Upper lobe of right lung (tissue), 1 donor: ENCODE data around the gene DMD. TPM values are rescaled to one million over a fixed set of nuclear protein-coding genes. Genes with fewer than 3 reads are reported as not detected.
A peak's percentile ranks its signal among the peaks of the same experiment; 100 is the strongest.
"Not testable (repeated sequence)": the region's sequence is repeated elsewhere in the genome, so short reads cannot be mapped to it uniquely, and the experiment has no call there.

Experiments used
- ATAC-seq: fragments of 200-7000 bp; cut with Tn5 transposase; one replicate; pipeline ENCODE4 v1.9.1; 2020; ENCODE audit warnings: mild to moderate bottlenecking, moderate library complexity
- DNase-seq: peaks from one replicate; pipeline ENCODE4 v3.0.0-alpha.2; 2020
- H3K27ac ChIP-seq: fragments of 200-600 bp; one replicate; pipeline ENCODE4 v1.8.0; 2022
- H3K27me3 ChIP-seq: fragments of 200-600 bp; one replicate; pipeline ENCODE4 v1.8.0; 2022; ENCODE audit warnings: mild to moderate bottlenecking
- H3K36me3 ChIP-seq: fragments of 200-600 bp; one replicate; pipeline ENCODE4 v1.8.0; 2022
- H3K4me1 ChIP-seq: fragments of 200-600 bp; one replicate; pipeline ENCODE4 v1.8.0; 2022
- H3K4me3 ChIP-seq: fragments of 200-600 bp; one replicate; pipeline ENCODE4 v1.8.0; 2022; ENCODE audit warnings: mild to moderate bottlenecking
- H3K9me3 ChIP-seq: fragments of 200-600 bp; one replicate; pipeline ENCODE4 v1.8.0; 2022
- intact Hi-C: fragments of 100-400 bp; cut with DNase I; formaldehyde crosslinking; loops from one replicate; pipeline ENCODE4 v1.11.0; 2022
- total RNA-seq: library from RNA; stranded (reverse); fragmentation: NEBNext Ultra II Directional; extraction: Animal tissue kit (Norgen Biotek cat#: 25700); gene quantifications from one replicate; pipeline ENCODE4 v1.2.1, GENCODE V29; 2021
- TF ChIP-seq, protein P1 (sequence below): fragments of 200-600 bp; IDR thresholded peaks from one replicate; pipeline ENCODE4 v1.8.0; 2022; ENCODE audit warnings: antibody characterized with exemption
- donor health status: DM: no; HTN: yes; CAD: no; lungs with severe emphysema.

The DMD gene
- total RNA-seq, 1 donor from 2014 or later: 24.7 TPM

DNA sequence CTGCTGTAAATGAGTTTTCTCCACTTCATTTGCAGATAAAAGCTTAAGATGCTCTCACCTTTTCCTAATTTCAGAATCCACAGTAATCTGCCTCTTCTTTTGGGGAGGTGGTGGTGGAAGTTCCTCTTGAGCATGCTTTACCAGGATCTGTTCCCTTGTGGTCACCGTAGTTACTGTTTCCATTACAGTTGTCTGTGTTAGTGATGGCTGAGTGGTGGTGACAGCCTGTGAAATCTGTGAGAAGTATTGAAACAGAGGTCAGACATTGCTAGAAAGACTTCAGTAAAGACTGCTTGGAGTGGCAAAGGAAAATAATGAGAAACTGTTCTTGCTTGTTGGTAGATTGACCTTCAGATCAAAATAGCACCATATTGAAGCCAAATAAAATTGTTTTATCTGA, 666.2 kb downstream of the DMD start:
- intact Hi-C loops: no loop called here
- no peak for DNase-seq
- no peaks in the 10 kb centered on the region for H3K36me3 ChIP-seq
- H3K4me1 ChIP-seq: no peaks in the 10 kb centered on the region
- no peak overlapping the region for H3K27ac ChIP-seq
- no peaks in the 10 kb centered on the region for H3K27me3 ChIP-seq
- H3K9me3 ChIP-seq: no peaks in the 10 kb centered on the region
- no peak for ATAC-seq
- TF ChIP-seq, protein P1, sequence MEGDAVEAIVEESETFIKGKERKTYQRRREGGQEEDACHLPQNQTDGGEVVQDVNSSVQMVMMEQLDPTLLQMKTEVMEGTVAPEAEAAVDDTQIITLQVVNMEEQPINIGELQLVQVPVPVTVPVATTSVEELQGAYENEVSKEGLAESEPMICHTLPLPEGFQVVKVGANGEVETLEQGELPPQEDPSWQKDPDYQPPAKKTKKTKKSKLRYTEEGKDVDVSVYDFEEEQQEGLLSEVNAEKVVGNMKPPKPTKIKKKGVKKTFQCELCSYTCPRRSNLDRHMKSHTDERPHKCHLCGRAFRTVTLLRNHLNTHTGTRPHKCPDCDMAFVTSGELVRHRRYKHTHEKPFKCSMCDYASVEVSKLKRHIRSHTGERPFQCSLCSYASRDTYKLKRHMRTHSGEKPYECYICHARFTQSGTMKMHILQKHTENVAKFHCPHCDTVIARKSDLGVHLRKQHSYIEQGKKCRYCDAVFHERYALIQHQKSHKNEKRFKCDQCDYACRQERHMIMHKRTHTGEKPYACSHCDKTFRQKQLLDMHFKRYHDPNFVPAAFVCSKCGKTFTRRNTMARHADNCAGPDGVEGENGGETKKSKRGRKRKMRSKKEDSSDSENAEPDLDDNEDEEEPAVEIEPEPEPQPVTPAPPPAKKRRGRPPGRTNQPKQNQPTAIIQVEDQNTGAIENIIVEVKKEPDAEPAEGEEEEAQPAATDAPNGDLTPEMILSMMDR: no peak
- H3K4me3 ChIP-seq: no peak overlapping the region

- Histone ChIP-seq H3K36me3 (no peaks in the 10 kb centered on the region), H3K27ac (no peak overlapping the region), H3K9me3 (no peaks in the 10 kb centered on the region), H3K27me3 (no peaks in the 10 kb centered on the region), H3K4me1 (no peaks in the 10 kb centered on the region), H3K4me3 (no peak overlapping the region)
- TF ChIP-seq, protein P1: no peak
- no peak for ATAC-seq
- intact Hi-C loops: no loop called here
- DNase-seq: no peak
Observed at GRCh38 chrX:32538554-32538953, 672.8 kb downstream of the DMD start.

GRCh38 chrX:32533848-32534247, 677.5 kb downstream of the DMD start:
- TF ChIP-seq, protein P1: no peak
- H3K4me3 ChIP-seq: no peak overlapping the region
- intact Hi-C loops: no loop called here
- DNase-seq (no peak), ATAC-seq (no peak)
- no peaks in the 10 kb centered on the region for H3K36me3 ChIP-seq
- no peaks in the 10 kb centered on the region for H3K9me3 ChIP-seq
- H3K27ac ChIP-seq: no peak overlapping the region
- no peaks in the 10 kb centered on the region for H3K4me1 ChIP-seq
- no peaks in the 10 kb centered on the region for H3K27me3 ChIP-seq

GRCh38 chrX:32532262-32532661, 679.1 kb downstream of the DMD start:
- no peak overlapping the region for H3K27ac ChIP-seq
- DNase-seq (no peak), ATAC-seq (no peak)
- H3K27me3 ChIP-seq: no peaks in the 10 kb centered on the region
- no peaks in the 10 kb centered on the region for H3K4me1 ChIP-seq
- intact Hi-C loops: no loop called here
- no peak overlapping the region for H3K4me3 ChIP-seq
- H3K36me3 ChIP-seq: no peaks in the 10 kb centered on the region
- H3K9me3 ChIP-seq: no peaks in the 10 kb centered on the region
- TF ChIP-seq, protein P1: no peak

GRCh38 chrX:32530802-32531403, 680.4 kb downstream of the DMD start:
- Histone ChIP-seq H3K36me3 (no peaks in the 10 kb centered on the region), H3K9me3 (no peaks in the 10 kb centered on the region), H3K4me1 (no peaks in the 10 kb centered on the region), H3K4me3 (peak overlapping the region; percentile 22), H3K27ac (no peak overlapping the region), H3K27me3 (no peaks in the 10 kb centered on the region)
- intact Hi-C loops: no loop called here
- ATAC-seq (no peak), DNase-seq (no peak)
- TF ChIP-seq, protein P1: peak; percentile 50

DNA sequence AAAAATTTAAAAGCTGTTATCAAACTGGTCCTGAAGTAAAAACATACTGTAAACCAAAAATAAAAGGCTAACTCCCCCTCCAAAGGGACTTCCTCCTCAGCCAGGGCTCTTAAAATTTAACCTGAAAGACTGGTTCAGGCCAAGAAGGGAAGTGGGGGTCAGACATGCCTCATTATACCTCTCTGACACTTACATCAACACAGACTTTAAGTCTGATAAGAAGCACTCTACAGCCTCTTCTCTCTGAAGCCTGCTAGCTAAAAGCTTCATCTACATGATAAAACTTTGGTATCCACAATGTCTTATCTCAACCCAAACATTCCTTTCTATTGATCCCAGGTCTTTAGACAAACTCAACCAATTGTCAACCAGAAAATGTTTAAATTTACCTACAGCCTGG, 682.9 kb downstream of the DMD start:
- H3K36me3 ChIP-seq, H3K27ac ChIP-seq, H3K4me1 ChIP-seq, H3K27me3 ChIP-seq, H3K9me3 ChIP-seq, H3K4me3 ChIP-seq, DNase-seq, ATAC-seq, intact Hi-C loops: not testable (repeated sequence)
